Midbrain (tissue), 1 donor: ENCODE measurements around the gene LMTK2.

Experiments used
- DNase-seq: peaks from one replicate; lab custom pipeline; 2025; lab: John Stamatoyannopoulos, UW

LMTK2 gene

DNA sequence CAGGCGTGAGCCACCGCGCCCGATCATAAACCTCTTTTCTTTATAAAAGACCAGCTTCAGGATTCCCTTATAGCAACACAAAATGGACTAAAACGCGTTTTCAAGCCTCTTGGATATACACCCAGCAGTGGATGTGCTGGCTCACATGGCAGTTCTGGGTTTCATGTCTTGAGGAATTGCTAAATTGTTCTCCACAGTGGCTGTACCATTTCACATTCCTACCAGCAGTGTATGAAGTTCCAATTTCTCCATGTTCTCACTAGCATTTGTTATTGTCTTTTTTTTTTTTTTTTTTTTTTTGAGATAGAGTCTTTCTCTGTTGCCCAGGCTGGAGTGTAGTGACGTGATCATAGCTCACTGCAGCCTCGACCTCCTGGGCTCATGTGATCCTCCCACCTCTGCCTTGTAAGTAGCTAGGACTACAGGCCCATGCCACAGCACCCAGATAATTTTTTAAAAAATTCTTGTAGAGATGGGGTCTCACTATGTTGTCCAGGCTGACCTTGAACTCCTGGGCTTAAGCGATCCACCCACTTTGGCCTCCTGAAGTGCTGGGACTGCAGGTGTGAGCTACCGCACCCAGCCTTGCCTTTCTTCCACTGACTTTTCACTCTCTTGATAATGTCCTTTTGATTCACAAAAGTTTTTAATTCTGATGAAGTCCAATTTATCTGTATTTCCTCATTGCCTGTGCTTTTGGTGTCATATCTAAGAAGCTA is 127.9 kb downstream of the LMTK2 start:
- DNase-seq = no peak

DNA sequence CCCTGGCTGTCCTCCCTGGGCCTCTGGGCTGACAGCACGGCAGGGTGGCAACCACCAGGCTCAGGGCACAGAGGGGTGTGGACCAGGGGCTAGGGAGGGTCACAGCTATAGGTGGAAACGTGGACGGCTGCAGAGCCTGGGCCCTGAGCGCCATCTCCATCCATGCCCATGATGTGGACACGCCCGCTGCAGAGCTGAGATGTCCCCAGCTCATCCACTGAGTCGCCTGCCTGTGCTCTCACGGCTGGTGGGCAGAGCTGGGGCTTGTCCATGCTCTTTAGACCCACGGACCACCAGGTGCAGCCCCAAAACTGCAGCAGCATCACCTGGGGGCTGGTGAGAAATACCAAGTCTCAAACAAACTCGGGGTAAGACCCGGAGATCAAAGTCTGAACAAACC is 129.2 kb downstream of the LMTK2 start:
- no peak for DNase-seq

DNA sequence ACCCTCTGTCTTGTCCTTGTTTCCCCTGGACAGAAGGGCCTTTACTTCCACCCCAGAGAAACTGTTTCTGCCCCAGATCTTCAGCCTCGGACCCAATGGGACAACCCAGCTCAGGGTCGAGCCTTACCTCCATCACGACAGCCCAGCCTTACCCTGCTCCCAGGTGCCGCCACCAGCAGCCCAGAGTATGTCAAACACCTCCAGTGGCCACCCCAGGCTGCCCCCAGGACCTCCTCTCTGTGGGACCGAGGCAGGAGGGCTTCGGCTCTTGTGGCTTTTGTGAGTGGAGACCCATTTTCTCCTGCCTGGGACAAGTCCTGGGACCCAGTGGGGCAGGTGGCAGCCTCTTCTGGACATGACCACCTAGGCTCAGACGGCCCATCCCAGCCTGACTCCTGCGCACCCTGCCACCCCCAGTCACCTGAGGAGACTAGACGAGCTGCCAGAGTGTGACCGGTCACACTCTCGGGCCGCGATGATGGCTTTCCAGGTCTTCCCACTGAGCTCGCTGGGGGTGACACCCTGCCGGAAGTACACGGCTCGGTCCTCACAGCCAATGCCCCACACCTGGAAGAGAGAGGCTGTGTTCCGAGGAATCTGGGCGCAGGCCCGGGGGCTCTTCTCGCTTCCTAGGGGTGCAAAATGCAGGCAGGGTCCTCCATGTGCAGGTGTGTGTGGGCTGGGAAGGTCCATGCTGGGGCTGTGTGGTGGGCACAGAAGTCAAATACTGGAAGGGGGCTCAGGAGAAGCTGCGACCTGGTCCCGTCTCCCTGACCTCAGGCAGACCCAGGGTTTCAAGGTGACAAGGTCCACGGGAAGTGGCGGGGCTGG is 129.9 kb downstream of the LMTK2 start:
- no peak for DNase-seq

DNA sequence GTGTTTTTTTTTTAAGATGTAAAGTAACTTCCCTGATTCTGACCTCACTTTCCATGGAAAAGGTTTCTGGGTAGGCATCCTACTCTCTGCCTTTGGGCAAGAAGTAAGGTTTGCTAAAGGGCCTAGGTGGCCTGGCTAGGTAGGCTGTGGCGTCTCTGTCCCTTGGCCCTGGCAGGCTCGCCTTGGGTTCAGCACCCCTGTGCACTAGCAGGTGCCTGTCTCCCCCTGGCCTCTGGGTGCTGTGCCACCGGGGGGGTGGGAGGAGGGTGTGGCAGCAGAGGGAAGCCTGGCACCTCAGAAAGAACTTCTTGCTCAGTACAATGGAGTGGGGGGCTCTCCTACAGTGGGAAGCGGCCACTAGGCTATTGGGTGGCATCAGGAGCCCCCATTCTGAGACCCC is 131.4 kb downstream of the LMTK2 start:
- no peak for DNase-seq

DNA sequence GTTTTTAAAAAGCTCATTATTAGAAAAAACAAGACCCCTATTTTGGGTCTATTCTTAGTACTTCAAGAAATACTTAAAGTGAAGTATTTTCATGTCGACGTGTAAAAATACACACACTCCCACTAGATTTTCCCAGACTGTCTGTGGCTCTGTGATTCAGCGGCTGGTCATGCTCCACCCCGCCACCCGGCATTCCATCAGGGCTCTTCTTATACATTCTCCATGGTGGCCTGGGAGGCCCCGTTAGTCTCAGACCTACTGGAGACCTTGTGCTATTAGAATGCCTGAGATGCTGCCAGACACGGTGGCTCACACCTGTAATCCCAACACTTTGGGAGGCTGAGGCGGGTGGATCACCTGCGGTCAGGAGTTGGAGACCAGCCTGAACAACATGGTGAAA is 132.3 kb downstream of the LMTK2 start:
- DNase-seq = no peak

DNA sequence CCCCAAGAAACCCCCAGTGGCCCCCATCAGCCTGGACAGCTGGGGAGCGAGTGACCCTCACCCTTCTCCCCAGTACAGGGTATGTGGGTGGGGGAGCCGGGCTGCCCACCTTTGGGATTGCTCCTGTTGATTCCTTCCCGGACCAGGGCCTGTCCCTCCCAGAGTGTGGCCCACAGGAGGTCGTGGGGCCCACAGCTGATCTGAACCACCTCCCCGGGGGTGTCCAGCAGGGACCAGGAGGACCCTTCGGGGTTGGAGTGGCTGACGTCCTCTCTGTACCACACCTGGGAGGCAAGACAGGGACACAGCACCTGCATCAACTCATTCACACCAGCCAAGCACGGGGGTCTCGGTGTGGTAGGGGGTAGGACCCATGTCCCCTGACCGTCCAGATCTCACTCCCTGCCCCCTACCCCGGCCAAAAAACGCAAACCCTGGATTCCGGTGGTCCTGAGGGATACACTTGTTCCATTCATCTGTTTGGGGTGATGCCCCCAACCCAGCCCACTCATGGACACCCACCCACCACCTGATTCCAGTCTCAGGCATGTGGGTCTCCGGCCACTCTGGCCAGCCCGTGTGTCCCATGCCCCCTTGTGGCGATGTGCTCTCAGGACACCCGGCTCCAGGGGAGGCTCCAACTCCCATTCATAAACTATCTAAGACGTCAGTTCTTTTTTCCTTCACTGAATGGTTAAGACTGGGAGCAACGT is 134.5 kb downstream of the LMTK2 start:
- DNase-seq = peak; percentile 52

DNA sequence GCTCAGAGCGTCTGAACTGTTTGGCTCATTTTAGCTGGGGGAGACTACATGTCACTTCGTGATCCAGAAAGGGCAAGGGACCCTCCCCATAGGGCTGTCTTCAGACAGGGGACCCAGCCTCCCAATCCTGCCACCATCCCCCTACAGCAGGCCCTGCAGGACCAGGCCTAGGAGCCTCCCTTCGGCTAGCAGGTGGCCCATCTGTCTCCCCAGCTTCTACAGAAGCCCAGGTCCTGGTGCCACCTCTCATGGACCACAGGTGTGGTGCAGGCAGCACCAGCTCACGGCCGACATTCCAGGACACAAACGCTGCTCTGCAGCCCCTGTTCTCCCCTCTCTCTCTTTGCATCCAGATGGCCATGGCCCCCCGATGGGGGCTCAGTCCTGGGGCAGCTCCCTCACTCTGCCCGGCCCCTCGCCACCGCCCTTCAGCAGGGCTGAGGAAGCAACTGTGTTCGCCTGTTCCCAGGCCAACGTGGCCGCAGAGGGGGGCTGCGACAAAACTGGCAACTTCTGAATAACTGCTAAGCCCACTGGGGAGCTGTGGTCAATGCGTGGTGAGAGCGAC is 135.1 kb downstream of the LMTK2 start:
- no peak for DNase-seq

DNA sequence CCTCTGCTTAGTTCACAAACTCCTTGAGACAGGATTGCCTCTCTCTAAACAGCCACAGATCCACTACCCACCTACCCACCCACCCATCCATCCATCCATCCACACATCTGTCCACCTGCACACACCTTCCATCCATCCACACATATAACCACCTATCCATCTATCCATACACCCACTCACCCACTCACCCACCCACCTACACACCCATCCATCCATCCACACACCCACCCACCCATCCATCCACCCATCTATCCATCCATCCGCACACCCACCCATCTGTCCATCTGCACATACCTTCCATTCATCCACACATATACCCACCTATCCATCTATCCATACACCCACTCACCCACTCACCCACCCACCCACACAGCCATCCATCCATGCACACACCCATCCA is 135.7 kb downstream of the LMTK2 start:
- no peak for DNase-seq

DNA sequence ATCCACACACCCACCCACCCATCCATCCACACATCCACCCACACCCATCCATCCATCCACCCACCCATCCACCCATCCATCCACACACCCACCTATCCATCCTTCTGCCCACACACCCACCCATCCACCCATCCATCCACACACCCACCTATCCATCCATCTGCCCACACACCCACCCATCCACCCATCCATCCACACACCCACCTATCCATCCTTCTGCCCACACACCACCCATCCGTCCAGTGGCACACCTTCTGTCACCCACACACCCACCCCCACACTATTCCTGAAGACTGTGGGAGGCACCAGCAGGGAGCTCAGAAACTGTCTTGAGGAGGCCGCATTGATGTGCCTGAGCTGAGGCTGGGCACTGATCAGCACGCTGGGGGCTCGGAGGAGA is 136.3 kb downstream of the LMTK2 start:
- no peak for DNase-seq

DNA sequence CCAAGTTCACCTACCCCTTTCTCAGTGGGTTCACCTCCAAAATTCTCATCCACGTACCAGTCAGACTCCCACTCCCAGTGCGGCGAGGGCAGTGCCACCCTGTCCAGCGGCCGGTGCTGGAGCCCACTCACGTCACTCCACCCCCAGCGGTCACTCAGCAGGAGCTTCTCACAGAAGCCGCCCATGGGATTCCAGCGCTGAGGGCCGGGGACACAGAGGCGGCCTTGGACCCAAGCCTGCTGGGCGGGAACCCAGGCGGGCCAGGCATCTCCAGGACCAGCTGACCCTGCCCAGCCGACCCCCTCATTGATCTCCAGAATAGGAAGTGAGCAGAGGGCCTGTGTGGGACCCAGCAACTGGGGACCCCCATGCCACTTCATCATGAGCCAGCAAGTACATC is 138.2 kb downstream of the LMTK2 start:
- DNase-seq = no peak

DNA sequence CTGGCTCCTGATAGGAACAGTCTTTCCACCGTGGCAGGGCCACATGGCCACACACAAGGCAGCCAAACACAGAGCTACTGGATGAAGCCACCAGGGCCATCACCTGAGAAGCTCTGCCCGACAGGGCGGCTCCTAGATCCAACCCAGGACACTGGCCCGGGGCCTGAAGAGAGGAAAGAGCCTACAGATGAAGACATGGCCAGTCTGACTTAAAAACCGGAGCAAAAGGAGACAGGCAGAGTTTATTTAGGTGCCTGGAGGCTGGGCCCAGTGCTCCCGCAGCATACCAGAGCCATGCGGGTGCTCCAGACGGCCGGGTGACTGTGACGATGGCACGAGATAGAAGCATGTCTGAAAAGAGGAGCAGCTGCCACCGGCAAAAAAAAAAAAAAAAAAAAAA is 141.5 kb downstream of the LMTK2 start:
- DNase-seq = no peak

DNA sequence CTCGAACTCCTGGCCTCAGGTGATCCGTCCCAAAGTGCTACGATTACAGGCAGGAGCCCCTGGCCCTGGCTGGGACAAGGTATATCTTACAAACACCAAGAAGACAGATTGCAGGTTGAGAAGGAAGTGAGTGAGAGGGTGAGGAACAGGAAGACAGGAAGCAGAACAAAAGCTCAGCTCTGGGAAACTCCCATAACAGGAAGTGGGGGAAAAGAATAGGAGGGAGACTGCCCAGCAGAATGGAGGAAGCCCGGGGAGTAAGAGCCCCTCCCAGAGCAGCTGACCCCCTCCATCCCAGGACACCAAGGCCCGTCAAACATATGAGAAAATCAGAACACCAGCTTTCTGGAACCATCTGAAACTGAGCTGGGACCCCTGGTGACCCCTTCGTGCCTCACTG is 142.4 kb downstream of the LMTK2 start:
- no peak for DNase-seq

DNA sequence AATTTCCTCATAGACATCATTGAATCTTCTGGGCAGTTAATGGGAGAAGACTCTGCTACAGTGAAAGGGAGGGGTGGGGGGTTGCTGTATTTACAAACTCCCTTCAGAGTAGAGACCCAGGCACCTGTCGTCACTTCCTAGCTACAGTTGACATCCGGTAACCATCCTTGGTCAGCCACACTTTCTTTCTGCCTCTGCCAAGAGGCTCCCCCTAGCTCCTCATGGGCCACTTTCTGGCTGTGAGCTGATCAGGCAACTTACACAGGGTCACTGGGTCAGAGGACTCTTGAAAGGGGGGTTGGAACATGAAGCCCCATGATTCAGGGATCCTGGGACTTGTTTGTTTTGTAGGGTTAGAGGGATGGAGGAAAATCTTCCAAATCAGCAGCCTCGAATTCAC is 144.1 kb downstream of the LMTK2 start:
- no peak for DNase-seq

DNA sequence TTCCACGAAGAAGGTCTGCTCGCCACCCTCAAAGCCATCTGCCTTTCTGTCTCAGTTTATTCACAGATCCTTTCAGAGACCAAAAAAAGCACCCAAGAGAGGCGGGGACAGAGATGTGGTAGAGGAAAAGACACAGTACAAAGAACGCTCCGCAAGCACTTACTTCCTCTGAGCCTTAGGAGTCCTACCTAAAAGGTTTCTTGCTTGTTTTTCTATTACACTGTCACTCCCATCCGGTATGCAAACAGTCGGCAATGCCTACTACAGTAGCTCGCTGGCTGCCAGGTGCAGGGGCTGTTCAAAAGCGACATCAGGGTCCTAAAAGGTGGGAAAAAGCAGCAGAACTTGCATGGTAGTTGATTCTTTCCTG is 144.6 kb downstream of the LMTK2 start:
- DNase-seq = no peak

DNA sequence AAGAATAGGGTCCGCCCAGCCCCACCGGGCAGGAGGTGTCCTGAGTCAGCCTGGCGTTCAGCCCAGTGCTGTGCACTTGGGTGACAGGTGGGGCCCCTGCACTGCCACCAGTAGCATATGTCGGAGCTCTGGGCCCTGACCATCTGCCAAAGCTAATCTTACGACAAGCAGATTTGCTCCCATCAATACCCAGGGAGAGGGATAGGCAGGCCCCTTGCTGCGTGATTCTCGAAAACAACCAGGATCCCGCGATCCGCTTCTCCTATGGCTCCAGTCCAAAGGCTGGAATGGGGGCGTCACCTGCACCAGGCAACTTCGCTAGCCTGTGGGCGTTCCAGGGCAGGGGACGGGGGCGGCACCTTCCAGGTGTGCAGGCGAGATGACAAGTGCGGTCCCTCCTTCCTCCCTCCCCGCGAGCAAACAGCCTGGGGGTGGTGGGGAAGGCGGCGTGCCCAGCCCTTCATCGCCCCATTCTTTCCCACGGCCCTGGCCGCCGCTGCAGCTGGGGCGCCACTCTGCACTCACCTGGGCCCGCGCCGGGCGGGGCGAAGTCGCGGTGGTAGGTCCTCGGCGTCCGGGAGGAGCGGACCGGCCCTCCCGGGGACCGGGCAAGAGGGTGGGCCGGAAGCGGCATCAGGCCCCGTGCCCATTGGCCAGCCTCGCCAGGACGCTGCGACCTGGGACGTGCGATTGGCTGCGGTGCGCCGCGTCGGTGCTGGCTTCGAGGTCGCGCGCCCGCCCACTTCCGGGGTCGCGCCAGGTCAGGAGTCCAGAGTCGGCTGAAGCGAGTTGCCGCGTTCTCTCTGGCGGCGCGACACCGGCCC is 145.2 kb downstream of the LMTK2 start, which contains the start of gene TECPR1:
Gene TECPR1 (minus strand): TSS at position 632 of the 824 bp plus-strand sequence. CDS start 6,086 bp downstream, outside the sequence.
- DNase-seq = peak; percentile 96

DNA sequence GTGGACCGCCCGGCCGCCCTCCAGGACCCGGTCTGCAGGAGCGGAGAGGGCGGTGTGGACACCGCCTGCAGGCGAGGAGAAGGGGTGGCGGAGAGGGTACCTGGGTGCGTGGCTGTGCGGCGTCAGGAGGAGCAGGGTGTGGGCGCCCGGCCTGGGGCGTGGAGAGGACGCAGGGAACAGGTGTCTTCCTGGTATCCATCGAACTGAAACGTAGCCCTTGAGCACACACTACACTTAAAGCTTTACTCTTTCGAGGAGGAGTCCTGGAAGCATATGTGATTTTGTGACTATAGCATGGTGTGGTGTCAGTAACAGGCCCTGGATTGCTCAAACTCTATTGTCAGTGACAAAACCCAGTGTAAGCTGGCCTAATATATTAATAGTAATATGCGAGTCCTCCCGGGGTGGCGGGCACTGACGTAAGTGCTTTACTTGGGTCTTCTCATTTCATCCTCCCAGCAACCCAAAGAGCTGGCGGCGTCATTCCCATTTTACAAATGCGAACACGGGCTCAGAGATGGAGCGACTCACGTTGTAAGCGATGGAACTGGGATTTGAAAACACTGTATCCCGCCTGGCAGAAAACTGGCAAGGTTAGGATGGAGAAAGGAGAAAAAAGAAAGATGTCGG is 145.9 kb downstream of the LMTK2 start:
- no peak for DNase-seq

DNA sequence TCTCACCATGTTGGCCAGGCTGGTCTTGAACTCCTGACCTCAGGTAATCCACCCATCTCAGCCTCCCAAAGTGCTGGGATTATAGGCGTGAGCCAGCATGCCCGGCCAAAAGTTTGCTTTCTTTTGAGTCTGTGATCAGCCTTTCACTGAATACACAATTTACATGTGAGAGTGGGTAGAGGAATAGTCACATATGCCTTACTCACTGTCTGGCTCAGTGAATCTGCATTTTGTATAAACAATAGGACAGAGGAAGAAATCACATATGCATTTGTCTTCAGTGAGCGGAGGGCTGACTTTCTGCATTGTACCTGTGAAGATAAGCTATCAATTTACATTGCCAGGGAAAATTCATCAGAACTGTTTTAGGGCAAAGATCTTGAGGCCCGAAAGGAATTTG is 147.9 kb downstream of the LMTK2 start:
- no peak for DNase-seq

DNA sequence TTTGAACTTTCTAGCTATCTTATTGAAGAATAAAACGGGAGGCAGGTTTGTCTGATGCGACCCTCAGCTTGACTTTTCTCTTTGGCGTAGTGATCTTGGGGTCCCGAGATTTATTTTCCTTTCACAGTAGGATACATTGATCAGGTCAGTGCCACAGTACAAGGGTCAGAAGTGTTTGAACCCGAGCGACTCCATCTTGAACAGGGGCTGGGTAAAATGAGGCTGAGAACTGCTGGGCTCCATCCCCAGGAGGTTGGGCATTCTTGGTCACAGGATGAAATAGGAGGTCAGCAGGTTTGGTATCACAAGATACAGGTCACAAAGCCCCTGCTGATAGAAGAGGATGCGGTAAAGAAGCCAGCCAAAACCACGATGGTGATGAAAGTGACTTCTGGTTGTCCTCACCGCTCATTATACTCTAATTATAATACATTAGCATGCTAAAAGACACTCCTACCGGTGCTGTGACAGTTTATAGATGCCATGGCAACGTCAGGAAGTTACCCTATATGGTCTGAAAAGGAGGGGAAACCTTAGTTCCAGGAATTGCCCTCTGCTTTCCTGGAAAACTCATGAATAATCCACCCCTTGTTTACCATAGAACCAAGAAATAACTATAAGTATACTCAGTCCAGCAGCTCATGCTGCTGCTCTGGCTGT is 148.4 kb downstream of the LMTK2 start:
- no peak for DNase-seq

DNA sequence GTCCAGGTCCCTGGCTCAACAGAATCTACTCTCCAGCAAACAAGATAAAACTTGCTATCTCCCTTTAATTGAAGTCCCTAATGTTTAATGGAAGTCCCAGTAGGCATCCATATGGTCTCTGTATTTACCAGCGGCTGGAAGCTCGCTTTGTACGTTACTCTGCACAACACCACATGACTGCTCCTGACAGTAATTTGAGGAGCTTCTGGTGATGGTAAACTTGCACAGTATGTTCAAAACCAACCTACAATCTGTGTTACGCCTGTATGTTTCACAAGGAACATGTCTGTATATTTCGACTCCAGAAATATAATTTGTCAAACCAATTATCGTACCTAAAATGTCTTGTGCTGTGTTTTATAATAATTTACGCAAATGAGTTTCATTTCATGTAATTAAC is 149.8 kb downstream of the LMTK2 start:
- no peak for DNase-seq

DNA sequence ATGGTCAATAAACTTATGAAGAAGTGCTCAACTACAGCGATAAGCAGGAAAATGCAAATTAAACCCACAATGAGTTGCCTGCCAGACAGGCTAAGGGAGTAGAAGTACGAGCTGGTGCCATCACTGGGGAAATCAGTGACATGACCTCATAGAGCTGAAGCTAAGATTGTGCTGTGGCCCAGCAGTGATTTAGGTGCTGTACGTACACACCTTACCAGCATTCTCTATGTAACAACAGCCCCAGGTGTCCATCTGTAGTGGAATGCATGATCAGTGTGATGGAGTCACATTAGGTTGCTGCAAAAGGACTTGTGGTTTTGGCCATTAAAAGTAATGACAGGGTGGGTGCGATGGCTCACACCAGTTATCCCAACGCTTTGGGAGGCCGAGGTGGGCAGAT is 151.0 kb downstream of the LMTK2 start:
- DNase-seq = no peak
